Prostate gland (tissue), 1 donor: Measurements from ENCODE around the gene NPHS1.

Experiments
- POLR2A ChIP-seq: fragments of 450-650 bp; IDR thresholded peaks from one replicate; pipeline ENCODE4 v1.6.1; 2016; ENCODE audit warnings: antibody characterized with exemption, mild to moderate bottlenecking
- POLR2AphosphoS5 ChIP-seq: sonication (generic); formaldehyde crosslinking; IDR thresholded peaks from one replicate; pipeline ENCODE4 v1.6.1; 2017; ENCODE audit warnings: antibody characterized with exemption

DNA sequence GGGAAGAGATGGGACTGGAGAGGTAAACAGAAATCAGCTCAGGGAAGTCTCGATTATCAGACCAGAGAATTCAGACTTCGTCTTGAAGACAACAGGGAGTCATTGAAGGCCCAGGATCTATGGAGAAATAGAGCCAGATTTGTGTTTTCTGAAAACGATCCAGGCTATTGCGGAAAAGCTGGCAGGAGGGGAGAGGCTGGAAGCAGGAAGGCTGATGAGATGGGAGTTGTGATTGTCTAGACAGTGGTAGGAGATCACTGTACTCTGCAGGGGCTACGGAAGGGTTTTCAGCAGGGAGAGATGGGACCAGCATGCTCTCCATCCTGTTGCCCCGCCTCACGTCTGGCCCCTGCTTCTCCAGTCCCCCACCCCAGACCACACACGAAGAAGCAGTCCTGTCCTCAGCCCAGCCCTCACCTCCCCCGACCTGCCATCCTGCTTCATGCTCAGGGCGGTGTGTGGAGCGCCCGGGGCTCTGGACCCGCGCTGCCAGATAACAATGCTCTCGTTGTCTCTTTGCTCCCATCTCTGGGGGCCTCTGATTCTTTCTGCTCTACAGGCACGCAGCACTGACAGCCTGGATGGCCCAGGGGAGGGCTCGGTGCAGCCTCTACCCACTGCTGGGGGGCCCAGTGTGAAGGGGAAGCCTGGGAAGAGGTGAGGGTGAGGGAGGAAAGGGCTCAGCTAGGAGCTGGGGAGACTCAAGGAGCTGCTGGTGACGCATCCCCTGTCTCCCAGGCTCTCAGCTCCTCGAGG lies 75.0 kb downstream of the NPHS1 start:
- TF ChIP-seq POLR2A: no peak
- no peak for TF ChIP-seq POLR2AphosphoS5
